G401 (cell line): Measurements from ENCODE around the gene EFEMP1. TPM values are rescaled to one million over a fixed set of nuclear protein-coding genes. Genes with fewer than 3 reads are reported as not detected.

Experiments used
- DNase-seq: peaks from one replicate; pipeline ENCODE4 v3.0.0-alpha.2; 2015; ENCODE audit warnings: low spot score
- in situ Hi-C: cut with HindIII; loops from 2 replicates; pipeline ENCODE4 v1.10.0; 2016; ENCODE audit warnings: low sequenced_read_pairs, mixed read lengths
- total RNA-seq: library from RNA; depleted of rRNA; stranded (reverse); fragments of >200 nt; shearing (Covaris generic); gene quantifications from 2 replicates; pipeline ENCODE4 v1.2.3, GENCODE V29; 2014; rRNA removed

The EFEMP1 gene, protein sequence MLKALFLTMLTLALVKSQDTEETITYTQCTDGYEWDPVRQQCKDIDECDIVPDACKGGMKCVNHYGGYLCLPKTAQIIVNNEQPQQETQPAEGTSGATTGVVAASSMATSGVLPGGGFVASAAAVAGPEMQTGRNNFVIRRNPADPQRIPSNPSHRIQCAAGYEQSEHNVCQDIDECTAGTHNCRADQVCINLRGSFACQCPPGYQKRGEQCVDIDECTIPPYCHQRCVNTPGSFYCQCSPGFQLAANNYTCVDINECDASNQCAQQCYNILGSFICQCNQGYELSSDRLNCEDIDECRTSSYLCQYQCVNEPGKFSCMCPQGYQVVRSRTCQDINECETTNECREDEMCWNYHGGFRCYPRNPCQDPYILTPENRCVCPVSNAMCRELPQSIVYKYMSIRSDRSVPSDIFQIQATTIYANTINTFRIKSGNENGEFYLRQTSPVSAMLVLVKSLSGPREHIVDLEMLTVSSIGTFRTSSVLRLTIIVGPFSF
- 0.18 TPM in 1 of 2 replicates, not detected in the other for total RNA-seq

DNA sequence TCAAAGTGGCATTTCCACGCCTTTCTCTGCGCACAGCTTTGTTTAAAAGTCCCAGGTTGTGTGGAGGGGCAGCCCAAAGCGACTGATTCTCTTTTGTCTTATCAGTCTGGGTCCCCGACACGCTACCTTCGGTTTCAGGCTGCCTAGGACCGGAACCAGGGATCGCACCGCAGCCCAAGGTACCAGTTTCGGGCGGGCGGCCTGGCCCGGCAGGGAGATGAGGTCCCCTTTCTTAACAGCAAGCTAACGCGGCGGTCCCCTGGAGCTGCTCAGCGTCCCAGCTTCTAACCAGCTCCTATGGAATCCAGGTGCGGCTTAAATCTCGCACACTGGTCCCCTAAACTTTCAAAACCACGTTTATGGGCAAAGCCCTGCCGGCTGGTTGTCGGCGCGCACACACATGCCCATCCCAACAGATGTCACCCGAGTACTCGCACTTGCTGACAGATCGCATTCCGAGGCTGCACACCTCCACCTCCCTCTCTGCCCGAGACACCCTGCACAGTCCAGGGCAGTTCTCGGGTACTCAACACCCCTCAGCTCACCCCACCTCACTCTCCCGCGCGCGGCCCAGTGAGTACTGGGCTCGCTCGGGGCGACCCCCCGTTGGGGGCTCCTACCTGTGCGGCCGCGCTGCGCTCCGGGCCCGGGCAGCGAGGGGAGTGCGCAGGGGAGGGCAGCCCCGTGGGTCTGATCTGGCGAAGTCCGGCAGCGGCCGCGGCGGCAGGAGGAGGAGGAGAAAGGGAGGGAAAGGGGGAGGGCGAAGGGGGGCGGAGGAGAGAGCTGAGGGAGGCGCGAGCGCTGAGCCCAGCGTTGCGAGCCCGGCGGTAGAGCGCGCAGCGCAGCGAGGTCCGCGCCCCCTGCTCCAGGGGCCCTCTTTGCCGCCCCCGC lies at the start of gene EFEMP1:
Gene EFEMP1, minus strand, starts transcription at position 692 of the 891 bp plus-strand sequence. CDS start 1,342 bp downstream, outside the sequence.
- peak; percentile 7 for DNase-seq
- in situ Hi-C loops: no loop called here

DNA sequence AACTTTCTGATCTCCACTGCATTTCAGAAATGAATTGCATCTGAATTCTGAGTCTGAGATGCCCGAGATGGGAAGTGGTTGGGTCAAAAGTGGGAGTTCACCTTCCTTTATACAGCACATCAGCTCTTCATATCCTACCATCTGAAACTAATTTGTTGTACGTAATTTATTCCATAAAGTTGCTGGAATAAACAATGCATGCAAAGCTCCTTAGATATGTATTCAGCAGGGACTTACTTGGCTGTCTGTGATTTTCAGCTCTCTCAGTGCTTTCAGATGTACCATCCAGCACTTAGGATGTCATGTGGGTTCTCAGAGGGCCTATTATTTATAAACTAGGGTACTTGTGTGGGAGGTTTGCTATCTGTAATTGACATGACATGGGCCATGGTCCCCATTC lies 46.9 kb upstream of the EFEMP1 start:
- in situ Hi-C loops: no loop called here
- no peak for DNase-seq

DNA sequence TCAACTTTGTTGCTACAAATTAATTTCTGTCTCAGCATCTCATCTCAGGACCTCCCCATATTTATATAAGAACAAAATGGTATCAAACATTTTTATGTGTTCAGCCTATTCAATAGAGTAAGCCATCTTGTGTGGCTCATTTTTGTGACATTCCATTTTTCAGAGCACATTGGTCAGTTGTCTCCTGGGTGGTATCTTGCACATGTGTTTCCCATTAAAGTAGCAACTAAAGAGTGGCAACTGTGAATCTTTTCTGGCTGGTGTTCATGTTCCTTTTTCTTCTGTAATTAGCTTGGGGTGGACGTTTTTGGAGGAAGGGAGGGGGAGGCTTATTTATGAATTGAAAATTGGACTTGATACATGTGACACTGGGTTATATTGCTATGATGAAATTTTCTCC lies 45.4 kb upstream of the EFEMP1 start:
- DNase-seq: no peak
- in situ Hi-C loops: loop anchor here (10.0 kb wide), 1 partner anchor 254 kb away; no protein-coding TSS in a partner anchor

DNA sequence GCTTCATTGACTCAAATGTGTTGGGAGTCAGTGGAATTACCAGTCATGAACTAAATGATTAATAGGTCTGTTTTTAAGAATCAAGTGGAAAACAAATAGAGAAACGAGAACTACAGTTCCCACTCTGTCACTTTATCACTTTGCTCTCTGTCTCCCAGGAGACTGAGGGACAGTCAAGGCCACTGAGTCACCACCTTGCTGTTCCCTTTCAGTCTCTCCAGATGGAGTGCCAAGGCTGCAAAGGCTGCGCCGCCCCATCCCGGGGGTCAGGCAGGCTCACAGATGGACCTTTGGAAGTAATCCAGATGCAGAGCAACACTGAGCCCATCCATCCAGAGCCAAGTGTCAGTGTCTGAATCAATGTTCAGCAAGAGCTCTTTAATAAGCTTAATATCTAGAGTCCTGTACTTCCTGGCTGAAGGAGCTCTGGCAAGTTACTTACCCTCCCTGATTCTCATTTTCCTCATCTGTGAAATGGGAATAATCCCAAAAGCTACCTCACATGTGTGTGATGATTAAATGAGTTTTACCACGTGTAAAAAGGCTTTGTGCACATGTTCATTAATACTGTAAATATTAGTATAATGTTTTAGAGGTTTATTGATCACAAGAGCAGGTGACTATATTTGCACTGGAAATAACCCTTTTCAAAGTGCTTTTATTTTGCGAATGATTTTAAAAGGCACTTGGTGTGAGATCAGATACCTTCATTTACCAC lies 43.0 kb upstream of the EFEMP1 start:
- DNase-seq: no peak
- in situ Hi-C loops: loop anchor here (10.0 kb wide), 1 partner anchor 252 kb away; no protein-coding TSS in a partner anchor

DNA sequence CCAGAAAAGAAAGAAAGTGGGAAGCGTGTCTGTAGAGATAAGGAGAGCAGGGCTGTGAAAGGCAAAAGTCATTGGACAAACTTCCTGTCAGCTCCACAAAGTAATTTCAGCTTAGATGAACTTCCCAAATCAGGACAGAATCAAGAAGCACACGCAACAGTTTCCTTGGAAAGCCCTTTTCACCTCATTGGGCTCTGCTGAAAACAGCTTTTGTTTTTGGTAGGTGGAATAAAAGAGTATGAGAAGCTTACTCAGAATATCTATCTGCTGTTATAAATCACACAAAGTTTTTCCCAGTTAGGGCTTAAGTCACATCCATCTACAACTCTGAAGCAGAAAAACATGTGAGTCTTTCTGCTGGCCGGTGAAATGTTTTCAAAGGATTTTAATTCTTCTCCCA lies 42.4 kb upstream of the EFEMP1 start:
- in situ Hi-C loops: loop anchor here (10.0 kb wide), 1 partner anchor 251 kb away; no protein-coding TSS in a partner anchor

DNA sequence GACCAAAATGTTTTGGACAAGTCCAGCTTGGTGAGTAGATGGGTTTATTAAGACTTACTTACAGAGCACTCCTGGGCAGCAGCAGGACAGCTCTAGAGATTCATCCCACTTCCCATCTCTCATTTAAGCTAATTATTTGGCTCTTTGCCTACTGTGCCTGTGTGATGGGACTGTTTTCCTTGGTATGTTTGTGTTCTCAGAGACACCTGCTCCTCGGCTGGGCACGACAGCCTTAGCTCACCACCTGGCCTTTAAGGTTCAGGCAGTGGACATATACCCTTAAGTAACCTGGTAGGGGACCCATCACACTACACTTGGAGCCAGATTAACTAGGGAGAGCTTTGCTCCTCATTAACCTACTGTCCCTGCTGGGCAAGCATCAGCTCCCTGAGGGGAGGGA lies 41.7 kb upstream of the EFEMP1 start:
- in situ Hi-C loops: loop anchor here (10.0 kb wide), 1 partner anchor 250 kb away; no protein-coding TSS in a partner anchor
- DNase-seq: no peak

More for the DNA sequence above, 42.4 kb upstream of the EFEMP1 start:
- DNase-seq: no peak

DNA sequence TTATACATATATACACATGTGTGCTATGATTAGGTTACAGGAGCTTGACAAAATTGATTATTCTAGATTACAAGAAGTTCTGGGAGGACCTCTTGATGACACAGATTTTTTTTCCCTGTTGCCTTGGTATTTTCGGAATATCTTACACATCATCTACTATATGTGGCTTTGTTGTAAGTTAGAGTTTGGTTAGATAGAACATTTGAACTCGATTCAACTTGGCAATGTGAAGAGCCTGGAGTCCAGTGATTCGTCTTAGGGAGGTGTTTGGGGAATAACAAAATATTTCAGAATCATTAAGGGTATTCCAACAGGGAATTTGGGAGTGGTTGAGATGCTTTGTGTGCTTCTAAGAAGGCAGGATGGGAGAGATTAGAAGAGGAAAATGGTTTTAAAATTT lies 39.3 kb upstream of the EFEMP1 start:
- in situ Hi-C loops: loop anchor here (10.0 kb wide), 1 partner anchor 248 kb away; no protein-coding TSS in a partner anchor
- DNase-seq: no peak

DNA sequence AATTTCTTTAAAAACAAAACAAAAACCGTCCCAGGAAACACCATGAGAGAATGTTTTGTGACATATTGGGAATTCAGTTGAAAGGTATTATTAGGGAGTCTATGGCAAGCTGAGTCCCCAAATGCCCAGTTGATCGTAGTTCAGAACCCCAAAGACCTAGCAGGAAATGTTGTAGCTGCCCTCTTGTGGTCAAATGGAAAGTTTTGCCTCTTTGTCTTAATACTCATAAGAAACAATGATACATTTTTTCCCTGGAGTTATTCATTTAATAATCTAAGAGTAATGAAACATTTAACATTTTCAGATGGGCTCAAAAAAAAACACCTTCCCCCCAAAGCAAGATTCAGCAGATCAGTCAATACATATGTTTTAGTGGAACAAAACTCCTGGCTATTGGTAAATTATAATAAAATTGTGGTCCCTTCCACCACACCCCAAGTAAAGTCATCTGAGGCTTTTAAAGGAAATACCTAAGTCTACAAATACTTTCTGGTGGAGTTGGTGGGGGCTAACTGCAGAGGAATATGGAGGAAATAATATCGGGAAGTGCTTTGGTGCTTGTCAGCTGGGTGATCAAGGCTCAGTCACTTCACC lies 37.8 kb upstream of the EFEMP1 start:
- DNase-seq: peak; percentile 32

DNA sequence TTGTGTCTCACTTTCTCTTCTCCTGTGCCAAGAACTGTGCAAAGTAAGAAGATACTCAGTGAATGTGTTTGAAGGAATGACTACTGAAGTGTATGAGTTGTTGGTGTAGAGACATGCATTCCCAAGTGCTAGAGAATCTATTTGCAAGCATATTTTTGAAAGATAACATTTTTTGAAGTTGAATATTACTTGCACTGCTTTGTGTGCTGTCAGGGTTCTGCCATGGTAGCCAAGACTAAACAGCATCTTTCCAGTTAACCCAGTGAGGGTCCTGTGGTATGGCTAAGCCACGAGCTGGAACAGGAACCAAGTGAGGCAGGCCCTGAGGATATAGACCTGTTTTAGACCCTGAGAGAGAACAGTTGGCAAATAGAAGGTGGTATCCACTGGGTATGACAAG lies 35.2 kb upstream of the EFEMP1 start:
- in situ Hi-C loops: no loop called here
- no peak for DNase-seq

More for the DNA sequence above, 37.8 kb upstream of the EFEMP1 start:
- in situ Hi-C loops: loop anchor here (10.0 kb wide), 1 partner anchor 247 kb away; no protein-coding TSS in a partner anchor

DNA sequence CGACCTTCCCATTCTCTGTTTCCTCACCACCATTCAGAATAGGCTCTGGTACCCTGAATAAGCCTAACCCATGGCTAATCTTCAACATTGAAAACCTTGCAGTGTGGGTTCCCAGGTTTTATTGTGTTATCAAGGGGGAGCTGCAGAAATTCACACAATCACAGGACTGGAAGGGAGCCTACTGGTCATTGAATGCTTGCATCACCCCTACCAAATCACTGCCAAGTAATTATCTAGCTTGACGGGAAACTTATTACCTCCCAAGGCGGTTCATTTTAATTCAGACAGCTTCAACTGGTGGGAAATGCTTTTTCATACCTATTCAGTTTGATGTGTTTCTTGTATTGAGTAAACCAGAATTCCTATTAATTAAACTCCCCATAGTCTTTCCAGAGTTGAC lies 33.6 kb upstream of the EFEMP1 start:
- in situ Hi-C loops: no loop called here
- DNase-seq: no peak

DNA sequence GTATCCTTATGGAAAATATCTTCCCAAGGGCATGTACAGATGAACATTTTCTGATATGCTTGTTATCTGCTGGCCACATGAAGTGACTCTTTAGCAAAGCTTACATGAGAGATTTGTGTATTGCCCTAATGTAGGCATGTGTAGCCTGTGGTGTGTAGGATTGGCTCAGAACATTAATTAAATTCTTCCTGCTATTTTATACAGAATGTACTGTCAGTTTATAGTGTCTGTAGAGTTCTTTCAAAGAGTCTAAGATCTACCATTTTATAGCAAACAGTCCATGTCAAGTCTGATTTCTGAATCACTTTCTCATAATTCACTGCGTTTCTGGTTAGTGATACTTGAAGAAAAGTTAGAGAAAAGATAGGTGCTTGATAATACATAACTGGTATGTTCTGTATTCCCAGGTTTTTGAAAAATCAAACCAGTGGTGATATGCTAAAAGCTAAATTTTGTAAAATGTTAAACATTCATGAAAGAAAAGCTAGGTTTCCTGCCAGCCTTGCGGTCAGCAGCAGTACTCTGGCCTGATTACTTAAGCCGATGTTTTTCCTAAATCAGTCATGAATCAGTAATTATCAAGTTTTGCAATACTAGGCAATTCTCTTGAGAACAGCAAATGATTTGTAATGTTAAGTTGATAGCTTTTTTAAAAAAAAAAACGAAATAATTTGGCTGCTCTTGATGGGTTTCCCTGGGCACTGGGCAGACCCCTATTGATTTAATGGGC lies 30.9 kb upstream of the EFEMP1 start:
- in situ Hi-C loops: no loop called here
- DNase-seq: peak; percentile 4

DNA sequence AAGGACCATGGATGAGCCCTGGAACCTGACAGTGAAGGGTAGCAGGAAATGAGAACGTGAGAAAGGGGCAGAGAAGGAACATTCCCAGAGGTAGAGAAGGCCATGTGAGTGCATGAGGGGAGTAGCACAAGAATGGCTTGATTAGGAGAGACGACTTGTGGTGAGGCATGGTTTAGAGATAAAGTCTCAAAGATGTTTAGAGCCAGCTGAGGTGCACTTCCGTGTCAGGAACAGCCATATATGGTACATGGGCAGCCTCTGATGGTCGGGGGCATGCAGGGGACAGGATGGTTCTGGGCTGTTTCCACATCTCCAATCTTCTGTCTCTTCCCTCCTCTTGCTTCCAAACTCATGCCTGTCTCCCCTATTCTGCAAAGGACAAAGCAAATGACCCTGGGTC lies 28.8 kb upstream of the EFEMP1 start:
- in situ Hi-C loops: no loop called here

DNA sequence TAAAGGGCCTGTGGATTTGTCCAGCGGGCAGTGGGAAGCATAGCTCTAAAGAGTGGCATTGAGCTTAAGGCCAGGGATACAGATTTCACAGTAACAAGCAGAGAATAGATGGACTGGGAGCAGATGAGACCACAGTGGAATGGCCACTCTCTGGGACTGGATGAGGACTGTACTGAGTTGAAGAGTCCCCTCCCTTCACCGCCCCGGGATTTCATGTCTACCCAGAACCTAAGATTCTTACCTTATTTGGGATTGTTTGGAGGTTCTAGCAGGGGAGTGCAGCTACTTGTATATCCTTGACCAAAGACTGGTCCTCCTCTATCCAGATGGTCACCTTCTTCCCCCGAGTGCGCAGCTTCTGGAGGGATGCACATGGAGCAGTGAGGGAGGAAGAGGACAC lies 28.0 kb upstream of the EFEMP1 start:
- no peak for DNase-seq
- in situ Hi-C loops: no loop called here

More for the DNA sequence above, 28.8 kb upstream of the EFEMP1 start:
- DNase-seq: no peak

DNA sequence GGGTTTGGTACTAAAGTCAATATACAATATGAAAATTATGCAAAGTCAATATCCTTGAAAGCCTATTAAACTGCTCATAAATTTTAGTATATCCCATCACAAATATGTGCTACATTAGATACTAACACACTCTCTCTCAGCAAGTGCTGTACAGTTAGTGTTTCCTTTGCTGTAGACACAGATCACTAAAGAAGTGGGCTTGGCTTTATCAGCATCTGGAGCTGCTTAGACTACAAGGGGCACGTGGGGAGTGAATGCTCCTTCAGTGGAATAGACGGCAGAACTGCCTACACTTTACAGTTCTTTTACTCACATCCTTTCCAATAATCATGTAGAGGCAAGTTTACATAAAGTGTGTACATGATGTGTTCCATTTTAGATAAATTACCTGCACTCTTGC lies 26.0 kb upstream of the EFEMP1 start:
- in situ Hi-C loops: no loop called here
- no peak for DNase-seq

DNA sequence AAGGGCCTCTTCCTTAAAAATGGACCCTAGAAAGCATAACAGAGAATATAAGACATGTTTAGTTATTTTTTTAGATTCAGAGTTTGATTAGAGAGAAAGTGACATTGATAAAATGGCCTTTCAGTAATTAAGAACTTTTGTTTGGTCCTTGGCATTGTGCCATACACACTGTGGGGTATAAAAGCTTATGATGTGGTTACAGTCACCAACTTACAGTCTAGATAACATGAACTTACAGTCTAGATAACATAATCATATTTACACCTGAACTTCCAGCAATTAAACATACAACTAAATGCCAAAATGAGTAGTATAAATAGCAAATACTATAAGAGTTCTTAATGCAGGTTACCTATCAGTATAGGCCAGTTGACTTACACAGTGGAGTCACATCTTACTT lies 25.6 kb upstream of the EFEMP1 start:
- in situ Hi-C loops: no loop called here
- DNase-seq: no peak

DNA sequence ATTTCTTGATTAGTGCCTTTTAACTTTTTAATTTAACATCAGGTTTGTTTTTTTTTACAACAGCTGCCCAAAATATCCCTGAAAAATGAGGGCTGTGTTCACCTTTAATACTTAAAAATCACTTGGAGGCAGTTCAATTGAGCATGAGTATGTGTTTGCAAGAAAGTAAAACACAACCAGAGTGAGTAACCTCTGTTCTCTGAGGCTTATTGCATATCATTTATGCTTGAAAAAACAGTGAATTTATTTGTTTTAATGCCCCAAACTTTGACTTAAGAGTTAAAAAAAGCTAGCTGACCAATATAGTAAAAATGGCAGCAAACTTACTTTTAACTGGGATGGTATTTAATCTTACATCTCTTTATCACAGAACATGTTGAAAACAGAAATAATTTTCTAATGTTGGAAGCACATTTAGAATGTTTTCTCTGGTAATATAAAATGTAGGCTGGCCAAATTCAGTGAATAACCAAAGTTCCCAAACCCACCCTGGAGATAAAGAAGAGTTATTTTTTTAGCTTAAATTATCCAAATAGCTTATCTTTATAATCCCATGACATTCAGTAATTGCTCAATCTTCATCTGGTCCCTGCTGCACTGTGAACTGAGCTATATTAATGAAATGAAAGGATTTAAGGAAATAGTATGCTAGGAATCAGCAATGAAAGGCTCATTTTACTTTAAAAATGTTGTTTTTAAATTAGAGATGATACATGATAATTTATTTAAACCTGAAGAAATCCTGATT lies 24.8 kb upstream of the EFEMP1 start:
- in situ Hi-C loops: no loop called here
- no peak for DNase-seq

DNA sequence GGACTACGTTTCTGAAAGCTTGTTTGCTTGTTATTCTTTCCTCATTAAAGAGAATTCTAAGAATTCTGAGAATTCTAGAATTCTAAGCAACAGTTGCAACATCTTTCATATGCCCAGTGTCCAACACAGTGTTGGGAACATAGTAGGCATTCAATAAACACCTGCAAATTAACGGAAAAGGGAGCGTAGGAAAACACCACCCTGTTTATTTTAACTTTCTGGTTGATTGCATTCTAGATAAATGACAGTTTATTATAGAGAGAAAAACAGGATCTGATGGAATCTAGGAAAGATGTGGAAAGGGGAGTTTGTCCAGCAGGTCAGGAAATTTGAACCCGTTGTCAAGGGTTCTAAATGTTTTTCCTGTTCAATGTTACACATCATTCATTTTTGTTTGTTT lies 24.2 kb upstream of the EFEMP1 start:
- in situ Hi-C loops: no loop called here

More for the DNA sequence above, 24.2 kb upstream of the EFEMP1 start:
- DNase-seq: no peak
